HepG2 (cell line): ENCODE measurements around the gene PDZRN4. TPM values are rescaled to one million over a fixed set of nuclear protein-coding genes. Genes with fewer than 3 reads are reported as not detected.

Source experiments
- ATAC-seq: fragments of 200-7000 bp; cut with Tn5 transposase; 3 replicates; pipeline ENCODE4 v1.9.1; 2020; ENCODE audit warnings: mild to moderate bottlenecking, moderate library complexity
- BruUV-seq: library from RNA; stranded (reverse); fragments of 400-500 nt; replicated peaks from 2 replicates; lab custom pipeline; 2021; lab: Mats Ljungman, UMichigan
- CTCF ChIA-PET: fragments of 300-600 bp; formaldehyde crosslinking; extraction: SDS; loops from one replicate; lab custom pipeline; 2021; ENCODE audit warnings: low total read pairs, inconsistent platforms, low intra/inter-chr PET ratio; lab: Yijun Ruan, JAX
- POLR2A ChIA-PET: fragments of 350-600 bp; sonication (Branson Sonifier 250); formaldehyde crosslinking; loops from one replicate; lab custom pipeline; 2020; ENCODE audit warnings: antibody characterized with exemption, inconsistent platforms; lab: Yijun Ruan, JAX
- DNase-seq: peaks from one replicate; pipeline ENCODE4 v3.0.0-alpha.2; 2015; ENCODE audit warnings: low spot score
- FAIRE-seq: peaks from 3 replicates; lab custom pipeline; 2011; peaks lifted over from hg19 to GRCh38; lab: Jason Lieb, UNC
- H2AFZ ChIP-seq: one replicate; pipeline ENCODE4 v1.6.1; 2011; ENCODE audit warnings: low read length, inconsistent platforms
- H3K27ac ChIP-seq: fragments of 300-600 bp; 3 replicates; pipeline ENCODE4 v1.8.0; 2011; ENCODE audit warnings: mixed run types, mild to moderate bottlenecking, mixed read lengths, low read length, inconsistent platforms; ENCODE audit not compliant: insufficient read depth; ENCODE audit errors: extremely low read length
- H3K27me3 ChIP-seq, 2 experiments: fragments of 200-600 bp in 1 of 2; 2 replicates in 1 of 2; 3 replicates in 1 of 2; pipeline versions ENCODE4 v1.6.0 to v1.8.0; 2011; ENCODE audit warnings: low read length in 2 of 2, mild to moderate bottlenecking in 2 of 2, moderate library complexity in 2 of 2, inconsistent platforms in 1 of 2; ENCODE audit not compliant: insufficient read depth in 2 of 2, control insufficient read depth in 1 of 2
- H3K36me3 ChIP-seq, 2 experiments: fragments of 200-600 bp in 1 of 2; replicated peaks in 1 of 2; 2 replicates in 1 of 2; 3 replicates in 1 of 2; pipeline versions ENCODE4 v1.5.1 to v1.8.0; 2011; ENCODE audit warnings: low read length in 2 of 2, inconsistent platforms in 1 of 2; ENCODE audit not compliant: insufficient read depth in 2 of 2, control insufficient read depth in 1 of 2
- H3K4me1 ChIP-seq: 2 replicates; pipeline ENCODE4 v1.5.1; 2012; ENCODE audit warnings: low read length, inconsistent platforms; ENCODE audit not compliant: insufficient read depth
- H3K4me2 ChIP-seq: 2 replicates; pipeline ENCODE4 v1.6.0; 2011; ENCODE audit warnings: low read depth, low read length, inconsistent platforms
- H3K4me3 ChIP-seq, 3 experiments: fragments of 200-600 bp in 1 of 3; sonication (generic), shearing (Covaris generic) in 1 of 3; replicated peaks in 1 of 3; 2 replicates each; pipeline ENCODE4 v1.5.1; 2011 to 2016; ENCODE audit warnings: low read length in 3 of 3, inconsistent platforms in 2 of 3, low read depth in 2 of 3, mild to moderate bottlenecking in 2 of 3, control low read depth in 1 of 3, mixed read lengths in 1 of 3; ENCODE audit not compliant: insufficient read depth in 1 of 3
- H3K79me2 ChIP-seq: one replicate; pipeline ENCODE4 v1.6.1; 2011; ENCODE audit warnings: low read length, inconsistent platforms; ENCODE audit not compliant: insufficient read depth
- H3K9ac ChIP-seq: 2 replicates; pipeline ENCODE4 v1.6.0; 2011; ENCODE audit warnings: mild to moderate bottlenecking, low read depth, low read length, inconsistent platforms; ENCODE audit not compliant: insufficient read depth
- H3K9me3 ChIP-seq: 2 replicates; pipeline ENCODE4 v1.5.1; 2012; ENCODE audit warnings: mild to moderate bottlenecking, low read length
- H4K20me1 ChIP-seq: 2 replicates; pipeline ENCODE4 v1.6.0; 2011; ENCODE audit warnings: inconsistent platforms, mild to moderate bottlenecking, low read length, moderate library complexity; ENCODE audit not compliant: insufficient read depth
- E2F5 ChIP-seq: sonication (generic); formaldehyde crosslinking; conservative IDR thresholded peaks from 2 replicates; pipeline ENCODE4 v1.4.0; 2020; ENCODE audit warnings: missing genetic modification reagents
- GTF2F1 ChIP-seq: fragments of 150-350 bp; IDR thresholded peaks from 2 replicates; pipeline ENCODE4 v1.6.1; 2014; ENCODE audit warnings: low read length
- GTF3A ChIP-seq: sonication (generic); formaldehyde crosslinking; conservative IDR thresholded peaks from 2 replicates; pipeline ENCODE4 v1.4.0; 2020; ENCODE audit warnings: mild to moderate bottlenecking, missing genetic modification reagents
- TFDP1 ChIP-seq: IDR thresholded peaks from 2 replicates; pipeline ENCODE4 v1.6.1; 2016; ENCODE audit warnings: missing compliant biosample characterization, missing genetic modification reagents, borderline replicate concordance
- ZBTB42 ChIP-seq: sonication (generic); formaldehyde crosslinking; IDR thresholded peaks from 2 replicates; pipeline ENCODE4 v1.5.0; 2020; ENCODE audit warnings: mild to moderate bottlenecking, missing genetic modification reagents
- ZBTB8A ChIP-seq: sonication (generic); formaldehyde crosslinking; IDR thresholded peaks from 2 replicates; pipeline ENCODE4 v1.4.0; 2020; ENCODE audit warnings: mild to moderate bottlenecking, low read depth, missing genetic modification reagents, borderline replicate concordance
- ZNF674 ChIP-seq: sonication (generic); formaldehyde crosslinking; IDR thresholded peaks from 2 replicates; pipeline ENCODE4 v1.5.0; 2020; ENCODE audit warnings: low read depth, mild to moderate bottlenecking, missing genetic modification reagents
- ZNF773 ChIP-seq: sonication (generic); formaldehyde crosslinking; IDR thresholded peaks from 2 replicates; pipeline ENCODE4 v1.4.0; 2020; ENCODE audit warnings: missing genetic modification reagents, borderline replicate concordance
- ZNF883 ChIP-seq: sonication (generic); formaldehyde crosslinking; IDR thresholded peaks from 2 replicates; pipeline ENCODE4 v1.5.1; 2020; ENCODE audit warnings: mild to moderate bottlenecking, missing genetic modification reagents; ENCODE audit errors: not compliant biosample characterization
- WGBS: methylation state at CpG from one replicate; pipeline ENCODE4 v1.1.6; 2017; ENCODE audit warnings: low lambda C conversion rate; 5-methylcytosine and 5-hydroxymethylcytosine counted together
- in situ Hi-C: cut with HindIII; loops from 2 replicates; pipeline ENCODE4 v1.10.0; 2017; ENCODE audit warnings: low pct_unique_long_range_greater_than_20kb; ENCODE audit not compliant: extremely low pct_ligation_motif_present
- intact Hi-C: fragments of 100-400 bp; cut with micrococcal nuclease; formaldehyde crosslinking; loops from one replicate; pipeline ENCODE4 v1.10.0; 2022; ENCODE audit not compliant: unreplicated experiment
- polyA plus RNA-seq, 8 experiments: library from polyadenylated mRNA; depleted of rRNA in 3 of 8; stranded (reverse) in 7 of 8; unstranded in 1 of 8; fragments of >200 nt; fragmentation: Illumina TruSeq in 4 of 8; extraction: Trizol in 4 of 8; gene quantifications; 2 replicates each; pipeline versions ENCODE4 v1.2.1 to v1.2.3, GENCODE V29; 2011 to 2016; ENCODE audit warnings: low read depth in 4 of 8, missing spikeins in 1 of 8, mixed read lengths in 1 of 8; ENCODE audit not compliant: insufficient read depth in 1 of 8
- total RNA-seq, 5 experiments: library from RNA; depleted of rRNA; stranded (reverse); fragments of >200 nt; fragmentation: Illumina TruSeq; extraction: Trizol; gene quantifications; 2 replicates each; pipeline ENCODE4 v1.2.3, GENCODE V29; 2016; ENCODE audit warnings: low read depth in 1 of 5
- TF ChIP-seq, protein P1 (sequence below): sonication (generic); formaldehyde crosslinking; IDR thresholded peaks from 2 replicates; pipeline ENCODE4 v1.4.0; 2020; ENCODE audit warnings: missing genetic modification reagents

Gene PDZRN4
- total and polyA plus RNA-seq, 2 of the 13 experiments (the other 11 are each of a cell fraction or from before 2014, with no cell fraction given), result not detected

GRCh38 chr12:41433460-41433859 is 245.3 kb downstream of the PDZRN4 start:
- ATAC-seq (no peak), DNase-seq (no peak), FAIRE-seq (no peak)
- no peak overlapping the region for H2AFZ ChIP-seq
- no peak overlapping the region for H3K4me3 ChIP-seq
- no peak overlapping the region for H3K4me2 ChIP-seq
- no peaks in the 10 kb centered on the region for H3K79me2 ChIP-seq
- no peaks in the 10 kb centered on the region for H3K27me3 ChIP-seq
- no peaks in the 10 kb centered on the region for H3K36me3 ChIP-seq
- no peaks in the 10 kb centered on the region for H3K9me3 ChIP-seq
- BruUV-seq, result no TSS peak
- H4K20me1 ChIP-seq, result no peaks in the 10 kb centered on the region
- intact Hi-C loops, result no loop called here
- no peak overlapping the region for H3K27ac ChIP-seq
- WGBS, result 4% methylated on average over 5 of the region's 5 CpGs
- H3K4me1 ChIP-seq, result no peaks in the 10 kb centered on the region
- ChIA-PET POLR2A (no interaction called here), CTCF (no interaction called here)
- in situ Hi-C loops, result no loop called here
- no peak overlapping the region for H3K9ac ChIP-seq
- TF ChIP-seq ZNF674, result no peak
- TF ChIP-seq GTF3A (CRISPR knock-in tag), result no peak
- TF ChIP-seq ZNF883 (CRISPR knock-in tag), result no peak
- TF ChIP-seq ZBTB8A, result no peak
- TF ChIP-seq, protein P1, sequence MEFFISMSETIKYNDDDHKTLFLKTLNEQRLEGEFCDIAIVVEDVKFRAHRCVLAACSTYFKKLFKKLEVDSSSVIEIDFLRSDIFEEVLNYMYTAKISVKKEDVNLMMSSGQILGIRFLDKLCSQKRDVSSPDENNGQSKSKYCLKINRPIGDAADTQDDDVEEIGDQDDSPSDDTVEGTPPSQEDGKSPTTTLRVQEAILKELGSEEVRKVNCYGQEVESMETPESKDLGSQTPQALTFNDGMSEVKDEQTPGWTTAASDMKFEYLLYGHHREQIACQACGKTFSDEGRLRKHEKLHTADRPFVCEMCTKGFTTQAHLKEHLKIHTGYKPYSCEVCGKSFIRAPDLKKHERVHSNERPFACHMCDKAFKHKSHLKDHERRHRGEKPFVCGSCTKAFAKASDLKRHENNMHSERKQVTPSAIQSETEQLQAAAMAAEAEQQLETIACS, result no peak
- TF ChIP-seq GTF2F1, result no peak
- TF ChIP-seq E2F5 (CRISPR knock-in tag), result no peak
- TF ChIP-seq TFDP1, result no peak
- no peak for TF ChIP-seq ZNF773
- no peak for TF ChIP-seq ZBTB42 (CRISPR knock-in tag)
